ENCODE data around the gene SLC16A4. TPM values are rescaled to one million over a fixed set of nuclear protein-coding genes. Genes with fewer than 3 reads are reported as not detected.
"Not testable (repeated sequence)": the region's sequence is repeated elsewhere in the genome, so short reads cannot be mapped to it uniquely, and the experiment has no call there.

The SLC16A4 gene
- total RNA-seq, 2 donors from 2014 or later: 3.6 TPM

DNA sequence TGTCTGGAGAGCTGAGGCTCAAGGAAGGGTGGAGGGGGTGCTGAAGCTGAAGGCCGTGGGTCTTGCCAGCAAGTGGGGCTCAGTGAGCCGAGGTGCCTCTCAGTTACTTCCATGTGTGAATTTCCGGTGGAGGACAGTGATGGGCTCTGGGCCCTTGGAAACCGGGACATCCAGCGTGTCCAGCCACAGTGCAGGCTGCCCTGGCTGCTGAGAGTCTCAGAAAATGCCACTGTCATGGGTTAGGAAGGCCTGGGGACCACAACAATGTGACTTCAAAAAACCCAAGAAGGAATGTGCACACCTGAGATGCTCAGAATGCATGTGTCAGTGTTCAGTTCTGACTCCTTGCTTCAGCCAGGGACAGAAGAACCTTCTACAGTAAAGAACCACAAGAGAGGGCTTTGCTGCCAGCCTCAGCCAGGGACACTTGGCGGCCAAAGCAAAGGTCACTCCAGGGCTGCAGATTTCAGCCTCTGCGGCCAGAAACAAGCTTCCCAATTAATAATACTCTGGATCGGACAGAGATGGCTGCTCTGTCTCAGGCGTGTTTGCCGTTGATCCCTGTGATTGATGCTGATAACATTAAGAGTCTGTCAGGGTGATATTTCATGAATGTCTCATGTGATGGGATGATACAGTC, 29.3 kb upstream of the SLC16A4 start:
- no peak overlapping the region for H3K4me3 ChIP-seq
- ATAC-seq: no peak
- no peak overlapping the region for H3K27ac ChIP-seq
- intact Hi-C loops (cut with DNase I): no loop called here
- WGBS, 2 donors: 74 to 90% methylated on average over 9 of the region's 10 CpGs
- no peaks in the 10 kb centered on the region for H3K36me3 ChIP-seq (replicated peaks in 1 of 2; ENCODE audit: insufficient read depth in 1 of 2, low read depth in 2 of 2)
- H3K9me3 ChIP-seq: no peaks in the 10 kb centered on the region
- H3K27me3 ChIP-seq: no peaks in the 10 kb centered on the region
- TF ChIP-seq POLR2A (IDR thresholded peaks at IDR 0.05) (no peak), CTCF (IDR thresholded peaks at IDR 0.05) (no peak)
- H3K4me1 ChIP-seq: no peaks in the 10 kb centered on the region
- no peak for DNase-seq

DNA sequence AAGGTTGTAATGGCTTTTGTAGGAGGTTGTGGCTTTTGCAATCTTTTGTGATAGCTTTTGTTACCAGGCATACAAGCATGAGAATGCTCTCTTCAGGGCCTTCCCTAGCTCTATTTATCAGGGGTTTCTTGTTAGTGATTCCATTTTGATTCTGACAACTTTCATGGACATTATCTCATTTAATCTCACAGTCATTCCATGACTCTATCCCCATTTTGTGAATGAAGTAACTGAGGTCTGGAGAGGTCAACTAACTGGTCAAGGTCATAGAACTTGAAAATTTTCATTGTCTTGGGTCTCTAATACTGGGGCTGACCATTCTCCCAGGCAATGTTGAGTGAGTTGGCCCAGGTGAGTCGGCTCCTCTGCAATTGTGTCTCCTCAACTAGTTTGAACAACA, 27.9 kb upstream of the SLC16A4 start:
- DNase-seq: no peak
- H3K27ac ChIP-seq: no peak overlapping the region
- TF ChIP-seq POLR2A (IDR thresholded peaks at IDR 0.05) (no peak), CTCF (IDR thresholded peaks at IDR 0.05) (no peak)
- intact Hi-C loops (cut with DNase I): loop anchor here (10.0 kb wide), 1 partner anchor 66 kb away; no protein-coding TSS in a partner anchor
- ATAC-seq: no peak
- H3K9me3 ChIP-seq: no peaks in the 10 kb centered on the region
- no peaks in the 10 kb centered on the region for H3K4me1 ChIP-seq
- no peak overlapping the region for H3K4me3 ChIP-seq
- WGBS, 2 donors: 75 to 85% methylated on average over 1 of the region's 1 CpG
- no peaks in the 10 kb centered on the region for H3K27me3 ChIP-seq
- no peaks in the 10 kb centered on the region for H3K36me3 ChIP-seq (replicated peaks in 1 of 2; ENCODE audit: insufficient read depth in 1 of 2, low read depth in 2 of 2)

DNA sequence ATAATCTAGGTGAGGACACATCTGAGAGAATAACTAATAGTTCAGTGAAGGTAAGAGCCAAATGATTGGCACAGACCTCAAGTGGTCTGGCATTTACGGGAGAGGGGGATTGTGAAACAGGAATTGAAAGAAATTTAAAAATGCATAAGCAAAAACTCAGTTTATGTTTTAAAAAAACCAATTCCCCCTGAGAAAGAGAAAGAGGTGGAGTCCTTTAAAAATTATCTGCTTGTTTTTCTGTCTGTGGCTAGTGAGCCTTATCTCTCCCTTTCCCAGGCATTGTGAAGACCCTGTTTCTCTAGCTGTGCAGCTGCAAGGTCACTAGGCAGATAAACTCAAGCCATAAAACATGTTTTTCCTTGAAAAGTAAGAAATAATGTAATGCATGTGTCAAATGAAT, 22.2 kb upstream of the SLC16A4 start:
- not testable (repeated sequence) for H3K36me3 ChIP-seq (replicated peaks in 1 of 2; ENCODE audit: insufficient read depth in 1 of 2, low read depth in 2 of 2); H3K27ac ChIP-seq; H3K4me1 ChIP-seq; H3K27me3 ChIP-seq; DNase-seq; H3K4me3 ChIP-seq; ATAC-seq; H3K9me3 ChIP-seq
- intact Hi-C loops (cut with DNase I): loop anchor here (10.0 kb wide), 1 partner anchor 72 kb away; no protein-coding TSS in a partner anchor
- 66 to 78% methylated on average over 1 of the region's 1 CpG for WGBS, 2 donors

- intact Hi-C loops (cut with DNase I): loop anchor here (10.0 kb wide), 1 partner anchor 72 kb away; no protein-coding TSS in a partner anchor
- Histone ChIP-seq H3K27ac (no peak overlapping the region), H3K4me1 (peaks cover 5% of the 10 kb centered on the region), H3K27me3 (no peaks in the 10 kb centered on the region), H3K36me3 (replicated peaks in 1 of 2; ENCODE audit: insufficient read depth in 1 of 2, low read depth in 2 of 2) (no peaks in the 10 kb centered on the region), H3K9me3 (no peaks in the 10 kb centered on the region), H3K4me3 (no peak overlapping the region)
- ATAC-seq (peak; percentile 55), DNase-seq (peak; percentile 63 to 71 (median 68))
- TF ChIP-seq CTCF (IDR thresholded peaks at IDR 0.05) (peak; percentile 24 to 67 (median 60)), POLR2A (IDR thresholded peaks at IDR 0.05) (no peak)
- 35 to 37% methylated on average over 4 of the region's 4 CpGs for WGBS, 2 donors
These were observed 21.8 kb upstream of the SLC16A4 start for GRCh38 chr1:110412576-110412975.

- Histone ChIP-seq H3K27me3 (no peaks in the 10 kb centered on the region), H3K4me3 (no peak overlapping the region), H3K27ac (no peak overlapping the region), H3K36me3 (replicated peaks in 1 of 2; ENCODE audit: insufficient read depth in 1 of 2, low read depth in 2 of 2) (no peaks in the 10 kb centered on the region), H3K9me3 (no peaks in the 10 kb centered on the region), H3K4me1 (peaks cover 10% of the 10 kb centered on the region)
- intact Hi-C loops (cut with DNase I): loop anchor here (10.0 kb wide), 1 partner anchor 74 kb away; no protein-coding TSS in a partner anchor
- WGBS, 2 donors: 70 to 79% methylated on average over 7 of the region's 7 CpGs
- DNase-seq (no peak), ATAC-seq (no peak)
- TF ChIP-seq CTCF (IDR thresholded peaks at IDR 0.05) (no peak), POLR2A (IDR thresholded peaks at IDR 0.05) (no peak)
These were observed 20.4 kb upstream of the SLC16A4 start for GRCh38 chr1:110411173-110411735.

Measured in body of pancreas (tissue), 4 donors.